ENCODE measurements around the gene FKBP1A. TPM values are rescaled to one million over a fixed set of nuclear protein-coding genes. Genes with fewer than 3 reads are reported as not detected.
A peak's percentile ranks its signal among the peaks of the same experiment; 100 is the strongest.

The FKBP1A gene
- 144 and 155 TPM in 2 replicates for total RNA-seq

DNA sequence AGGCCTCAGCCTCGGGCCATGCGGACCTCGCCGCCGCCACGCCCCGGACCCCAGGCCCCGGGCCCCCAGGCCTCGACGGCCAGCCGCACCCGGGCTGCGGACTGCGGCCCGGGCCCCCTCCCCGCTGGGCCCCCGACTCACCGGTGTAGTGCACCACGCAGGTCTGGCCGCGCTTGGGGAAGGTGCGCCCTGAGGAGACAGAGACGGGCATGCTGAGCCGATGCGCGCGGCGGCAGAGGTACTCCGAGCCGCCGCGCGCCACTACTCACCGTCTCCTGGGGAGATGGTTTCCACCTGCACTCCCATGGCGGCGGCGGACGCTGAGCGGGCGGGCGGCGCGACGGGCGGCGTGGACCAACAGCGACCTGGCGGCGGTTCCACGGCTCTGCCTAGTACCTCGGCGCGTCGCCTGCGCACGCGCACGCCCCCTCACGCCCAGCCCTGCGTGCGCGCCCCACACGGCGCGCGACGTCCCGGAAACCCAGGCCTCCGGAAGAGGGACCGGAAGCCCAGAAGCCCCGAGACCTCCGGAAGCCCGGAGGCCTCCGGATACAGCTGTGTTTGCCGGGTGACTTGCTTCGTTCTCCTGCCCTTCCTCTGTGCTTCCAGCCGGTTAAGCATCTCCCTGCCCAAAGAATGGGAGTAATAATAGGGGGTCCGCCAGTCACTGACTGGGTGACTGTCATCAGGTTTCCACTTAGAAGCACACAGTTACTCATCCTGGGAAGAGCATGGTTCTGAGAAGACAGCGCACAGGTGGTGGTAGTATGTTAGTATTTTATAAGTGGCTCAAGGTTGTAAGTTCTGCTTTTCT, at the start of gene FKBP1A:
TSS of gene FKBP1A (minus strand) at position 362 of the 814 bp plus-strand sequence. CDS start at position 306, 56 bp downstream.
- DNase-seq (ENCODE audit: low read depth), result no peak
- TF ChIP-seq, protein P1, sequence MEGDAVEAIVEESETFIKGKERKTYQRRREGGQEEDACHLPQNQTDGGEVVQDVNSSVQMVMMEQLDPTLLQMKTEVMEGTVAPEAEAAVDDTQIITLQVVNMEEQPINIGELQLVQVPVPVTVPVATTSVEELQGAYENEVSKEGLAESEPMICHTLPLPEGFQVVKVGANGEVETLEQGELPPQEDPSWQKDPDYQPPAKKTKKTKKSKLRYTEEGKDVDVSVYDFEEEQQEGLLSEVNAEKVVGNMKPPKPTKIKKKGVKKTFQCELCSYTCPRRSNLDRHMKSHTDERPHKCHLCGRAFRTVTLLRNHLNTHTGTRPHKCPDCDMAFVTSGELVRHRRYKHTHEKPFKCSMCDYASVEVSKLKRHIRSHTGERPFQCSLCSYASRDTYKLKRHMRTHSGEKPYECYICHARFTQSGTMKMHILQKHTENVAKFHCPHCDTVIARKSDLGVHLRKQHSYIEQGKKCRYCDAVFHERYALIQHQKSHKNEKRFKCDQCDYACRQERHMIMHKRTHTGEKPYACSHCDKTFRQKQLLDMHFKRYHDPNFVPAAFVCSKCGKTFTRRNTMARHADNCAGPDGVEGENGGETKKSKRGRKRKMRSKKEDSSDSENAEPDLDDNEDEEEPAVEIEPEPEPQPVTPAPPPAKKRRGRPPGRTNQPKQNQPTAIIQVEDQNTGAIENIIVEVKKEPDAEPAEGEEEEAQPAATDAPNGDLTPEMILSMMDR (IDR thresholded peaks at IDR 0.05; ENCODE audit: insufficient read depth, low read length, poor library complexity, severe bottlenecking), result no peak
- Histone ChIP-seq H3K4me3 (ENCODE audit: low read depth, low read length) (peak within 1 kb of the TSS; percentile 89), H3K36me3 (ENCODE audit: control insufficient read depth, insufficient read depth, low read length) (peaks cover 1% of the 10 kb centered on the region), H3K27me3 (ENCODE audit: control insufficient read depth, insufficient read depth, low read length) (no peaks in the 10 kb centered on the region)

DNA sequence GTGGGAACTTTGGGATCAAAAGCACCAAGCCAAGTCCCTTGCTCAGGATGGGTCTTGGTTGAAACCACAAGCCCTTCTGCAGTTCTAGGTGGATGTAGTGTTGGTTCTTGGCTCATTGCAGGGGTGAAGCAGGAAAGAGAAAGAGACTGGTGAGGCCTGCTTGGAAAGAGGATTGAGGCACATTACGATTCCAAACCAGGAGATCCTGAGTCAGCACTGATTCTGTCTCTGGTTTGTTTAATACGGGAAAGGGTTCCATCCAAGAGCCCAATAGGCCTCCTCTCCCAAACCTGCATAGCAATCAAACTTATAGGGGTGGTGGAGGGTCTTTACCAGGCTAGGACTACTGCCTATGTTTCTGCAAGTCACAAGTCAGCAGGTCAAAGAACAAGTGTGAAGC, 49.5 kb upstream of the FKBP1A start:
- Histone ChIP-seq H3K36me3 (ENCODE audit: control insufficient read depth, insufficient read depth, low read length) (peaks cover 3% of the 10 kb centered on the region), H3K27me3 (ENCODE audit: control insufficient read depth, insufficient read depth, low read length) (no peaks in the 10 kb centered on the region), H3K4me3 (ENCODE audit: low read depth, low read length) (no peak overlapping the region)
- no peak for DNase-seq (ENCODE audit: low read depth)
- TF ChIP-seq, protein P1 (IDR thresholded peaks at IDR 0.05; ENCODE audit: insufficient read depth, low read length, poor library complexity, severe bottlenecking), result no peak

DNA sequence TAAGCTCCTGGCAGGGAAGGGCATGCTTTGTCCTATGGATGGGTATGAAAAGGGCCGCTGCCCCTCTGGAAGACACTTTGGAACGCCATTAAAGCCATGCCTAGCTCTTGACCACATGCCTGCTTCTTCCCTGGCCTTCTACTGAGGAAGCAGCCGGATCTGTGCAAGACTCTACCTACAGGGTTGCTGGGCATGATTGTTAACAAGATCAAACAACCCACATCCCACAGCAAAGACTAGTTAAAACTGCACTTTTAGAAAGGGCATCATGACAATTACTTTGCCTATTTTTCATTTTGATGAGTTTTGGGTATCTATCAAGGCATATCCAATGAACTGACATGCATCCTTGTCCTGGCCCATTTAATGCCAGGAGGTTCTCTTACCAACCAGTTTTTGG, 48.3 kb upstream of the FKBP1A start:
- H3K4me3 ChIP-seq (ENCODE audit: low read depth, low read length), result no peak overlapping the region
- TF ChIP-seq, protein P1 (IDR thresholded peaks at IDR 0.05; ENCODE audit: insufficient read depth, low read length, poor library complexity, severe bottlenecking), result no peak
- H3K36me3 ChIP-seq (ENCODE audit: control insufficient read depth, insufficient read depth, low read length), result peaks cover 3% of the 10 kb centered on the region
- DNase-seq (ENCODE audit: low read depth), result no peak
- no peaks in the 10 kb centered on the region for H3K27me3 ChIP-seq (ENCODE audit: control insufficient read depth, insufficient read depth, low read length)

DNA sequence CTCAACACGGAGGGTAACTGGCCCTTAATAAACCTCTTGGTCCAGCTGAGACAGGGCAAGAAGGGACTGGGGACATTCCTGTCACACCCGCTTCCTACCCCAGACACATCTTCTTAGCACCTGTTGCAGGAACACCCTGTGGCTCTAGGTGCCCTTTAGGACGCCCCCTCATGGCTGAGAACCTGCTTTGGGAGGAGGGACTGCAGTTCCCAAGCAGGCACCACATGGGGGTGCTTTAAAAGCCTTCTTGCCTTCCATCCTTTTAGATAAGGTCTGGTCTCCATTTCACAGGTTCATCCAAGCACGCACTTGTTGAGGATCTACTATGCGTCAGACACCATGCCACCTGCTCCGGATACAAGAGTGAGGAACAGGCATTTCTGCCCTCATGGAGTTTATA, 47.2 kb upstream of the FKBP1A start:
- H3K4me3 ChIP-seq (ENCODE audit: low read depth, low read length), result no peak overlapping the region
- peaks cover 3% of the 10 kb centered on the region for H3K36me3 ChIP-seq (ENCODE audit: control insufficient read depth, insufficient read depth, low read length)
- TF ChIP-seq, protein P1 (IDR thresholded peaks at IDR 0.05; ENCODE audit: insufficient read depth, low read length, poor library complexity, severe bottlenecking), result peak; percentile 43
- DNase-seq (ENCODE audit: low read depth), result no peak
- no peaks in the 10 kb centered on the region for H3K27me3 ChIP-seq (ENCODE audit: control insufficient read depth, insufficient read depth, low read length)

DNA sequence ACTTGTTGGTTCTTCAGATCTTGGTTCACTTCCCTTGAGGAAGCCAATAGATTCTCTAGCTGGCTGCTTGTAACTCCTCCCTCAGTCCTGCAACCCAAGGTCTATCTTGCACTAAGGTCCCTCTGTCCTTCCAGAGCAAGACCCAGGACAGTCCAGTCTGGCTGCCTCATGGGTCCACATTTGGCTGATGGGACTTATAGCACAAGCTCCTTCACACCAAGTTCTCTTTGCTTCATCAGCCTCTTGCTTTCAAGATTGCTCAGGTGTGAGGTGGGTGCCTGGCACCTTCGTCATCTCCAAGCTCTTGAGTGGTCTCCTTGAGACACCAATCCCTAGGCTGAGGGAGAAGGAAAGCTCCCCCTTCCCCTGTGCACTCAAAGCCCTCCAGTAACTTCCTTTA, 45.5 kb upstream of the FKBP1A start:
- H3K4me3 ChIP-seq (ENCODE audit: low read depth, low read length), result no peak overlapping the region
- no peaks in the 10 kb centered on the region for H3K36me3 ChIP-seq (ENCODE audit: control insufficient read depth, insufficient read depth, low read length)
- no peaks in the 10 kb centered on the region for H3K27me3 ChIP-seq (ENCODE audit: control insufficient read depth, insufficient read depth, low read length)
- no peak for DNase-seq (ENCODE audit: low read depth)
- TF ChIP-seq, protein P1 (IDR thresholded peaks at IDR 0.05; ENCODE audit: insufficient read depth, low read length, poor library complexity, severe bottlenecking), result no peak
